IgD-negative memory B cell (primary cell): ENCODE results near the gene TM4SF4. TPM values are rescaled to one million over a fixed set of nuclear protein-coding genes. Genes with fewer than 3 reads are reported as not detected.
"Not testable (repeated sequence)": the region's sequence is repeated elsewhere in the genome, so short reads cannot be mapped to it uniquely, and the experiment has no call there.

Experiments used
- H3K27ac Mint-ChIP-seq, 3 donors: one replicate each; pipeline ENCODE4 v1.8.0; 2020 to 2022; ENCODE audit warnings: mild to moderate bottlenecking in 3 of 3, mixed read lengths in 3 of 3, moderate library complexity in 1 of 3
- H3K27me3 Mint-ChIP-seq: one replicate; pipeline ENCODE4 v1.8.0; 2021; ENCODE audit warnings: mixed read lengths
- H3K36me3 Mint-ChIP-seq: one replicate; pipeline ENCODE4 v1.8.0; 2020; ENCODE audit warnings: mild to moderate bottlenecking, mixed read lengths
- H3K4me1 Mint-ChIP-seq, 3 donors: one replicate each; pipeline ENCODE4 v1.8.0; 2020 to 2022; ENCODE audit warnings: mixed read lengths in 3 of 3, mild to moderate bottlenecking in 1 of 3
- H3K4me3 Mint-ChIP-seq, 4 donors: one replicate each; pipeline ENCODE4 v1.8.0; 2020 to 2022; ENCODE audit warnings: mild to moderate bottlenecking in 4 of 4, mixed read lengths in 4 of 4, moderate library complexity in 3 of 4
- H3K9me3 Mint-ChIP-seq, 3 donors: one replicate each; pipeline ENCODE4 v1.8.0; 2020 to 2021; ENCODE audit warnings: mixed read lengths in 3 of 3, mild to moderate bottlenecking in 1 of 3
- polyA plus RNA-seq: library from polyadenylated mRNA; unstranded; fragments of 300-500 nt; fragmentation: Illumina TruSeq; gene quantifications from one replicate; pipeline ENCODE4 v1.2.3, GENCODE V29; 2021

TM4SF4 gene
- polyA plus RNA-seq, result not detected

- Mint-ChIP-seq H3K4me3 (no peak within 1 kb of the TSS), H3K27me3 (peaks cover 7% of the 10 kb centered on the region), H3K36me3 (no peaks in the 10 kb centered on the region), H3K4me1 (no peaks in the 10 kb centered on the region), H3K27ac (no peak within 1 kb of the TSS), H3K9me3 (no peaks in the 10 kb centered on the region)
Observed at GRCh38 chr3:149474250-149474817, at the start of gene TM4SF4. TSS of gene TM4SF4 (plus strand) at chr3:149474697. CDS start at chr3:149474878, 181 bp downstream.

GRCh38 chr3:149424918-149425317, 49.6 kb upstream of the TM4SF4 start:
- Mint-ChIP-seq H3K4me1 (no peaks in the 10 kb centered on the region), H3K9me3 (no peaks in the 10 kb centered on the region), H3K4me3 (no peak overlapping the region), H3K27ac (no peak overlapping the region), H3K27me3 (peaks cover 3% of the 10 kb centered on the region), H3K36me3 (no peaks in the 10 kb centered on the region)

GRCh38 chr3:149426325-149426724, 48.2 kb upstream of the TM4SF4 start:
- Mint-ChIP-seq H3K9me3 (no peaks in the 10 kb centered on the region), H3K27me3 (peaks cover 3% of the 10 kb centered on the region), H3K36me3 (no peaks in the 10 kb centered on the region), H3K27ac (no peak overlapping the region), H3K4me1 (no peaks in the 10 kb centered on the region), H3K4me3 (no peak overlapping the region)

- no peak overlapping the region for H3K27ac Mint-ChIP-seq
- no peaks in the 10 kb centered on the region for H3K36me3 Mint-ChIP-seq
- H3K9me3 Mint-ChIP-seq, result no peaks in the 10 kb centered on the region
- peaks cover 3% of the 10 kb centered on the region for H3K27me3 Mint-ChIP-seq
- H3K4me1 Mint-ChIP-seq, result no peaks in the 10 kb centered on the region
- no peak overlapping the region for H3K4me3 Mint-ChIP-seq
Observed at GRCh38 chr3:149428087-149428486, 46.4 kb upstream of the TM4SF4 start.

- H3K27ac Mint-ChIP-seq, result no peak overlapping the region
- no peaks in the 10 kb centered on the region for H3K9me3 Mint-ChIP-seq
Observed at GRCh38 chr3:149430216-149430615, 44.3 kb upstream of the TM4SF4 start.

GRCh38 chr3:149432149-149432548, 42.3 kb upstream of the TM4SF4 start:
- Mint-ChIP-seq H3K9me3 (no peaks in the 10 kb centered on the region), H3K27me3 (peaks cover 3% of the 10 kb centered on the region), H3K27ac (no peak overlapping the region)

More at GRCh38 chr3:149430216-149430615, 44.3 kb upstream of the TM4SF4 start:
- Mint-ChIP-seq H3K27me3 (peaks cover 3% of the 10 kb centered on the region), H3K36me3 (no peaks in the 10 kb centered on the region), H3K4me3 (no peak overlapping the region), H3K4me1 (no peaks in the 10 kb centered on the region)

GRCh38 chr3:149435996-149436885, 38.3 kb upstream of the TM4SF4 start:
- no peak overlapping the region for H3K4me3 Mint-ChIP-seq

More at GRCh38 chr3:149432149-149432548, 42.3 kb upstream of the TM4SF4 start:
- Mint-ChIP-seq H3K4me1 (no peaks in the 10 kb centered on the region), H3K4me3 (no peak overlapping the region), H3K36me3 (no peaks in the 10 kb centered on the region)

GRCh38 chr3:149437286-149437685, 37.2 kb upstream of the TM4SF4 start:
- H3K36me3 Mint-ChIP-seq, result no peaks in the 10 kb centered on the region
- H3K4me3 Mint-ChIP-seq, result no peak overlapping the region
- H3K27ac Mint-ChIP-seq, result no peak overlapping the region

More at GRCh38 chr3:149435996-149436885, 38.3 kb upstream of the TM4SF4 start:
- Mint-ChIP-seq H3K27ac (no peak overlapping the region), H3K36me3 (no peaks in the 10 kb centered on the region), H3K4me1 (no peaks in the 10 kb centered on the region), H3K27me3 (no peaks in the 10 kb centered on the region), H3K9me3 (no peaks in the 10 kb centered on the region)

GRCh38 chr3:149437710-149438109, 36.8 kb upstream of the TM4SF4 start:
- no peak overlapping the region for H3K4me3 Mint-ChIP-seq
- H3K27ac Mint-ChIP-seq, result no peak overlapping the region
- H3K27me3 Mint-ChIP-seq, result peaks cover 2% of the 10 kb centered on the region
- no peaks in the 10 kb centered on the region for H3K9me3 Mint-ChIP-seq
- H3K36me3 Mint-ChIP-seq, result no peaks in the 10 kb centered on the region
- peaks cover 0 to 3% (median 0%) of the 10 kb centered on the region in 3 donors for H3K4me1 Mint-ChIP-seq

More at GRCh38 chr3:149437286-149437685, 37.2 kb upstream of the TM4SF4 start:
- Mint-ChIP-seq H3K27me3 (peaks cover 2% of the 10 kb centered on the region), H3K9me3 (no peaks in the 10 kb centered on the region), H3K4me1 (no peaks in the 10 kb centered on the region)

- no peak overlapping the region for H3K4me3 Mint-ChIP-seq
- H3K9me3 Mint-ChIP-seq, result no peaks in the 10 kb centered on the region
- H3K27me3 Mint-ChIP-seq, result peaks cover 4% of the 10 kb centered on the region
- H3K27ac Mint-ChIP-seq, result no peak overlapping the region
- H3K36me3 Mint-ChIP-seq, result no peaks in the 10 kb centered on the region
- H3K4me1 Mint-ChIP-seq, result peaks cover 0 to 5% (median 0%) of the 10 kb centered on the region in 3 donors
Observed at GRCh38 chr3:149438981-149439380, 35.5 kb upstream of the TM4SF4 start.

GRCh38 chr3:149441642-149442041, 32.9 kb upstream of the TM4SF4 start:
- Mint-ChIP-seq H3K4me3 (no peak overlapping the region), H3K27ac (no peak overlapping the region), H3K27me3 (peaks cover 4% of the 10 kb centered on the region), H3K36me3 (no peaks in the 10 kb centered on the region), H3K9me3 (no peaks in the 10 kb centered on the region), H3K4me1 (peaks cover 0 to 5% (median 0%) of the 10 kb centered on the region in 3 donors)

- peaks cover 4% of the 10 kb centered on the region for H3K27me3 Mint-ChIP-seq
- H3K36me3 Mint-ChIP-seq, result no peaks in the 10 kb centered on the region
Observed at GRCh38 chr3:149442043-149442442, 32.5 kb upstream of the TM4SF4 start.

GRCh38 chr3:149442851-149443544, 31.5 kb upstream of the TM4SF4 start:
- H3K4me1 Mint-ChIP-seq, result peaks cover 0 to 5% (median 2%) of the 10 kb centered on the region in 3 donors
- no peaks in the 10 kb centered on the region for H3K36me3 Mint-ChIP-seq

More at GRCh38 chr3:149442043-149442442, 32.5 kb upstream of the TM4SF4 start:
- no peaks in the 10 kb centered on the region for H3K9me3 Mint-ChIP-seq
- no peak overlapping the region for H3K4me3 Mint-ChIP-seq
- H3K4me1 Mint-ChIP-seq, result peaks cover 0 to 5% (median 0%) of the 10 kb centered on the region in 3 donors
- H3K27ac Mint-ChIP-seq, result no peak overlapping the region

GRCh38 chr3:149443545-149443912, 31.0 kb upstream of the TM4SF4 start:
- Mint-ChIP-seq H3K36me3 (no peaks in the 10 kb centered on the region), H3K4me3 (no peak overlapping the region), H3K4me1 (peaks cover 2 to 8% (median 4%) of the 10 kb centered on the region in 3 donors), H3K27ac (no peak overlapping the region), H3K9me3 (no peaks in the 10 kb centered on the region), H3K27me3 (peaks cover 4% of the 10 kb centered on the region)

More at GRCh38 chr3:149442851-149443544, 31.5 kb upstream of the TM4SF4 start:
- H3K9me3 Mint-ChIP-seq, result no peaks in the 10 kb centered on the region
- H3K27me3 Mint-ChIP-seq, result peaks cover 4% of the 10 kb centered on the region
- H3K4me3 Mint-ChIP-seq, result no peak overlapping the region
- H3K27ac Mint-ChIP-seq, result no peak overlapping the region

GRCh38 chr3:149444867-149445266, 29.6 kb upstream of the TM4SF4 start:
- H3K4me1 Mint-ChIP-seq, H3K36me3 Mint-ChIP-seq, H3K4me3 Mint-ChIP-seq, H3K27me3 Mint-ChIP-seq, H3K9me3 Mint-ChIP-seq, H3K27ac Mint-ChIP-seq: not testable (repeated sequence)
